Uterus (tissue), 2 donors: ENCODE data around the gene ATP10A.

ENCODE experiments used
- CTCF ChIP-seq, 4 experiments: fragments of 200-600 bp in 2 of 4; fragments of 450-650 bp in 2 of 4; sonication (generic) in 2 of 4; IDR thresholded peaks; one replicate each; pipeline ENCODE4 v1.5.1; 2016 to 2019; ENCODE audit warnings: antibody characterized with exemption in 4 of 4, mild to moderate bottlenecking in 2 of 4, moderate library complexity in 1 of 4
- POLR2A ChIP-seq, 2 donors: fragments of 450-650 bp; IDR thresholded peaks; one replicate each; pipeline ENCODE4 v1.6.1; 2016; ENCODE audit warnings: antibody characterized with exemption in 2 of 2, mild to moderate bottlenecking in 1 of 2, moderate library complexity in 1 of 2

- TF ChIP-seq CTCF (IDR thresholded peaks at IDR 0.05) (no peak), POLR2A (IDR thresholded peaks at IDR 0.05) (no peak)
Measured at GRCh38 chr15:25866251-25866650, 3.1 kb upstream of the ATP10A start.
